Measurements from ENCODE around the gene ITPK1. TPM values are rescaled to one million over a fixed set of nuclear protein-coding genes. Genes with fewer than 3 reads are reported as not detected.

The ITPK1 gene
- total RNA-seq, 4 donors from 2014 or later = 19.7 to 97.7 (median 26.5) TPM

- intact Hi-C loops (cut with DNase I; ENCODE audit: low total_unique reads) = no loop called here
- Histone ChIP-seq H3K4me3 (no peak overlapping the region), H3K9me3 (no peaks in the 10 kb centered on the region), H3K4me1 (peaks cover 0 to 14% of the 10 kb centered on the region in 2 donors), H3K27ac (peak overlapping the region; percentile 71 to 80), H3K36me3 (no peaks in the 10 kb centered on the region), H3K27me3 (no peaks in the 10 kb centered on the region)
- TF ChIP-seq, protein P1, sequence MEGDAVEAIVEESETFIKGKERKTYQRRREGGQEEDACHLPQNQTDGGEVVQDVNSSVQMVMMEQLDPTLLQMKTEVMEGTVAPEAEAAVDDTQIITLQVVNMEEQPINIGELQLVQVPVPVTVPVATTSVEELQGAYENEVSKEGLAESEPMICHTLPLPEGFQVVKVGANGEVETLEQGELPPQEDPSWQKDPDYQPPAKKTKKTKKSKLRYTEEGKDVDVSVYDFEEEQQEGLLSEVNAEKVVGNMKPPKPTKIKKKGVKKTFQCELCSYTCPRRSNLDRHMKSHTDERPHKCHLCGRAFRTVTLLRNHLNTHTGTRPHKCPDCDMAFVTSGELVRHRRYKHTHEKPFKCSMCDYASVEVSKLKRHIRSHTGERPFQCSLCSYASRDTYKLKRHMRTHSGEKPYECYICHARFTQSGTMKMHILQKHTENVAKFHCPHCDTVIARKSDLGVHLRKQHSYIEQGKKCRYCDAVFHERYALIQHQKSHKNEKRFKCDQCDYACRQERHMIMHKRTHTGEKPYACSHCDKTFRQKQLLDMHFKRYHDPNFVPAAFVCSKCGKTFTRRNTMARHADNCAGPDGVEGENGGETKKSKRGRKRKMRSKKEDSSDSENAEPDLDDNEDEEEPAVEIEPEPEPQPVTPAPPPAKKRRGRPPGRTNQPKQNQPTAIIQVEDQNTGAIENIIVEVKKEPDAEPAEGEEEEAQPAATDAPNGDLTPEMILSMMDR (IDR thresholded peaks at IDR 0.05) = no peak
- no peak for TF ChIP-seq POLR2A (IDR thresholded peaks at IDR 0.05)
- no peak for DNase-seq
Measured at GRCh38 chr14:93073358-93073707, 42.4 kb downstream of the ITPK1 start.

DNA sequence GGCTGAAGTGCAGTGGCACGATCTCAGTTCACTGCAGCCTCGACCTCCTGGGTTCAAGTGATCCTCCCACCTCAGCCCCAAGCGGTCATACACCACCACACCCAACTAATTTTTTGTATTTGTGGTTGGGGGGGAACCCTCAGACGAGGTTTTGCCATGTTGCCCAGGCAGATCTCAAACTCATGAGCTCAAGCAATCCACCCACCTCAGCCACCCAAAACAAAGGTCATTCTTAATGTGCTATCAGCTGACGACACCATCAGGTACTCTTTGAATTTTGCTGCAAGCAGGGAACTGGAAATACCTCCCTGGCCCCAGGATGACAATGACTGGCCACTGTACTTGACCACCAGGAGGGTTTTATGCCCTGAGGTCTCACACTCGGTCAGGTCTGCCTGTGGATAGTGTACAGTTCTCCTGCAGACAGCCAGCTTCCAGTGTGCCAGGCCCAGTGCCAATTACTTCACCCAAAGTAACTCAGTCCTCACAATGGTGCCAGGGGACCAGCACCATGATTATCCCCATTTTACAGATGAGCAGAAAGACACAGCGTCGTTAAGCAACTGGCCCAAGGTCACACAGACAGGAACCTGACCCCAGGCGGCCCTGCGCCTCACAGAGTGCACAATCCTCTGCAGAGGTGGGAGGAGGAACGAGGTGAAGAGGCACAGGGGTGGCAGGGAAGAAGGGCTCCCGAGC is 42.9 kb downstream of the ITPK1 start:
- H3K9me3 ChIP-seq = no peaks in the 10 kb centered on the region
- peak overlapping the region; percentile 71 to 80 for H3K27ac ChIP-seq
- no peaks in the 10 kb centered on the region for H3K36me3 ChIP-seq
- H3K4me3 ChIP-seq = no peak overlapping the region
- intact Hi-C loops (cut with DNase I; ENCODE audit: low total_unique reads) = no loop called here
- TF ChIP-seq, protein P1 (IDR thresholded peaks at IDR 0.05) = no peak
- no peak for TF ChIP-seq POLR2A (IDR thresholded peaks at IDR 0.05)
- no peak for DNase-seq
- peaks cover 0 to 14% of the 10 kb centered on the region in 2 donors for H3K4me1 ChIP-seq
- H3K27me3 ChIP-seq = no peaks in the 10 kb centered on the region

GRCh38 chr14:93068711-93069110 is 47.0 kb downstream of the ITPK1 start:
- Histone ChIP-seq H3K27me3 (no peaks in the 10 kb centered on the region), H3K4me1 (peaks cover 4 to 11% of the 10 kb centered on the region in 2 donors), H3K36me3 (no peaks in the 10 kb centered on the region), H3K4me3 (no peak overlapping the region), H3K9me3 (no peaks in the 10 kb centered on the region), H3K27ac (peak overlapping the region in 1 of 2 donors; percentile 22)
- no peak for DNase-seq
- TF ChIP-seq, protein P1 (IDR thresholded peaks at IDR 0.05) = no peak
- no peak for TF ChIP-seq POLR2A (IDR thresholded peaks at IDR 0.05)
- intact Hi-C loops (cut with DNase I; ENCODE audit: low total_unique reads) = no loop called here

DNA sequence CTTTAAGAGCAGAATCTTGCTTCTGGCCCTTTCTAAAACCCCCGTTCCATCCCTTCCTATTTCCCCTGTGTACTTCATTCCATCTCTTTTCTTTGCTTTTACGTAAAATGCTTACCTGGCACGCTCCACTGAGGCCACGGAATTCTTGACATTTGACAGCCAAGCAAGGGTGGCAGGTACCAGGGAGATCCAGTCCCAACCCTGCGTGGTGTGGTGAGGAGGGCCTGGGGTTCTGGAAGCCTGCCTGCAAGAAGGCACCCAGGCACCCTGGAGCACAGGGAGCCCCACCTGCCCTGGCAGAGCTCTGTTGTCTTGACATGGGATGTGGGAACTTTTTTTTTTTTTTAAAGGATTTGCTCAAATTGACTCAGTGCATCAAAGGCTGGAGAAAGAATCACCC is 48.6 kb downstream of the ITPK1 start:
- DNase-seq = no peak
- Histone ChIP-seq H3K27ac (peak overlapping the region; percentile 56 to 88), H3K9me3 (no peaks in the 10 kb centered on the region), H3K4me3 (no peak overlapping the region), H3K4me1 (peaks cover 4 to 11% of the 10 kb centered on the region in 2 donors), H3K36me3 (no peaks in the 10 kb centered on the region), H3K27me3 (no peaks in the 10 kb centered on the region)
- intact Hi-C loops (cut with DNase I; ENCODE audit: low total_unique reads) = no loop called here
- TF ChIP-seq, protein P1 (IDR thresholded peaks at IDR 0.05) = no peak
- no peak for TF ChIP-seq POLR2A (IDR thresholded peaks at IDR 0.05)

DNA sequence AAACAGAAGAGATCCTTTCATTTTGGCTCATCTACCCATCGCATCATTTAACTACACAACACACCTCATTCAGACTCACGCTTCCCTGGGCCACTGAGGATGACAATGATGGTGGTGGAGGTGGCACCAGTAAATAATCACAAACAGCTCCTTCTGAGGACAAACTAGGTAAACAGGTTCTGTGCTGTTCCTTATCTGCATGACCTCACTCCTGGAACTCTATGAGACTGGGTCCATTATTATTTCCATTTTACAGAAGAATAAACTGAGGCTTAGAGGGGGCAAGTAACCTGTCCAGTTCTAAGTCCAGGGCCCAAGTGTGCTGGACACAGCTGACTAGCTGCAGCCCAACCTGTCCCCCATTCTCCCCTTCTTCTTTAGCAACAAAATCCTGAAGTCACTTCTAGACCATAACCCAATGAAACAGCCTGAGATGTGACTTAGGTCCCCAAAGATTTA is 50.4 kb downstream of the ITPK1 start:
- Histone ChIP-seq H3K4me1 (peaks cover 6 to 11% of the 10 kb centered on the region in 2 donors), H3K4me3 (no peak overlapping the region), H3K36me3 (no peaks in the 10 kb centered on the region), H3K9me3 (no peaks in the 10 kb centered on the region), H3K27ac (peak overlapping the region; percentile 77 to 88), H3K27me3 (no peaks in the 10 kb centered on the region)
- no peak for DNase-seq
- intact Hi-C loops (cut with DNase I; ENCODE audit: low total_unique reads) = no loop called here
- TF ChIP-seq, protein P1 (IDR thresholded peaks at IDR 0.05) = no peak
- TF ChIP-seq POLR2A (IDR thresholded peaks at IDR 0.05) = no peak
